HG03439 (cell line): ENCODE data around the gene DSCAML1.

Experiments used
- ATAC-seq: cut with Tn5 transposase; IDR thresholded peaks from one replicate; pipeline ENCODE4 v1.9.1; 2021; ENCODE audit warnings: mild to moderate bottlenecking, moderate library complexity; ENCODE audit not compliant: unreplicated experiment

DSCAML1 gene

DNA sequence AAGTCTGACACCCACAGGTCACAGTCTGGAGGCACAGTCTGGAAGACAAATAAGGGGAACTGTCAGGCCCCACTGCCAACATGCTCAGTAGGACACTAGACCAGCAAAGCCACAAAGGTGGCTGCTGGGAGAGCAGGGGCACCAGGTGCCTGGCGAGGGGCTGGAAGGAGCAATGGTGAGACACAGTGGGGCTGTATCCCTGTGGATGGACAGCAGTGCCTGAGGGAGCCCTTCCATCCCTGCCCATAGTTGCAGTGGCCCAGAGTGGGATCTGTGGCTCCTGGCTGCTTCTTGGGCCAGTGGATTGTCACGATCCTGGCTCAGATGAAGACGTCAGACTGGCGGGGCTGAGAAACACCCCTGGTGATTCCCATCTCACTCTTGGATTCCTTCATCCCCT, 154.6 kb downstream of the DSCAML1 start:
- no peak for ATAC-seq

DNA sequence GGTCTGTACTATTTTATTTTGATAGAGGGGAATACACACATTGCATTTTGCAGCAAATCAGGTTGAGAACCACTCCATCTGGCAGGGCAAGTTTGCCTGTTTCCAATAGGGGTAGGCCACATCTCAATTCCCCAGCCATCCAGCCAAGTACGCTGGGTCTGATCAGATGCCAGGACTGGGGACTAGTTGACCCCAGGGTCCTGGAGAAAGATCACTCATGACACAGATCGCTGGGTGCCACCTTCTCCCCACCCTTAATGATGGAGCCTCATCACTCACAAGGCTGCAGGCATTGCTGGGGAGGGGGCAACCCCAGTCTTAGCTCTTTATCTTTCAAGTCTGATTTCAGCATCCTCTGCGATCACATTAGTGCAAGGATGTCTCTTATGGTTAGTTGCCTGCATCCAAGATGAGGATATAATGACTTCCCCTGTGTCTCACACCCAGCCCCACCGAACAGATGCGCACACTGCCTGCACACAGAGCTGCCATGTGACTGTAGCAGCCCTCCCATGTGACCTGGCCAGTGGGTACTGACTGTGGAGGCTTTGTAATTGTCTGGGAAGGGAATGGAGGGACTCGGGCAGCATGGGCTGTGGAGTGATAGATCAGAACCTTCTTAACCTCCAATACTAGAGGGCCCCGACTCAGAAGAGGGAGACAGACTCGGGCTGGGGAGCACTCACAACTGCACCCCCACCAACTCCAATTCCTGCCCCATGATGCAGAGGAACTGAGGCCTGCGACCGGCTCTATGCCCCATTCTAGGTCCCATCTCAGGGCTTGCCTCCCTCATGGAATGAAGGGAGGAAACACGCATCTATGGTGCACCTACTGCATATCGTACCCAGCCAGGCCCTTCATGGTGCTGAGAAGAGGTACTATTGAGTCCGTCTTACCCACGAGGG, 155.8 kb downstream of the DSCAML1 start:
- ATAC-seq, result no peak

DNA sequence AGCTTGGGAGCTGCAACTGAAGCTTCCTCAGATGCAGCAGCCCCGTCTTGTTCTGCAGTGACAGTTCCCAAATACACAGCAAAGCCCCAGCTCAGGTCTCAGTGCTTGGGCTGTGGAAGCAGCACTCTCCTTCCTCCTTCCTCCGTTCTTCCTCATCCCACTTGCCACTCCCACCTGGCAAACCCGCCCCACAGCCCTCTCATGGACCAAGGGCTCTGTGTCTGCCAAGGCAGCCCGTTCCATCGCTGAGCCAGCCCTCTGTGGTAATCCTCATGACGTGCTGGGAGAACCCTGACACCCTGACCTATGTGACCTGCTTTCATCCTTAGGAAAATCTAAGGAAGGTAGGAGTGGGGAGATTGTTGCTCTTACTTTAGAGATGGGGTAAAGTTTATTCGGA, 157.0 kb downstream of the DSCAML1 start:
- ATAC-seq, result no peak

DNA sequence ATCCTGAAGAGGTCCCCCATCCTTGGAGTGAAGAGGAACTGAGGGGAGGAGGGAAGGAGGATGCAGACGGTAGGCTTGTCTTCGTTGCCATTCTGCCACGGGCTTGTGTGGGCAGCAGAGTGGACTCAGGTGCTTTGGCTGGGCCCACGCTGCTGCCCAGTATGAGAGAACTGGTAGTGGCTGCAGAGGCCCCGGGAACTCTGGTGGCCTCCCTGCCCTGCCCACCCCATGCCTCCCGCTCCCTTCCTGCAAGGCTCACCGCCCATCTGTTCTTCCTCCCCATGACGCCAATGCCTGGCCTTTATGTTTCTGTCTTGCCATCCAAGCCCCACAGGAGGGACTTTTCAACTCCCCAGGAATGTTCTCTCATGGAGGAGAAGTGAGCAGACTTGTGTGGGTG, 157.4 kb downstream of the DSCAML1 start:
- ATAC-seq, result no peak

DNA sequence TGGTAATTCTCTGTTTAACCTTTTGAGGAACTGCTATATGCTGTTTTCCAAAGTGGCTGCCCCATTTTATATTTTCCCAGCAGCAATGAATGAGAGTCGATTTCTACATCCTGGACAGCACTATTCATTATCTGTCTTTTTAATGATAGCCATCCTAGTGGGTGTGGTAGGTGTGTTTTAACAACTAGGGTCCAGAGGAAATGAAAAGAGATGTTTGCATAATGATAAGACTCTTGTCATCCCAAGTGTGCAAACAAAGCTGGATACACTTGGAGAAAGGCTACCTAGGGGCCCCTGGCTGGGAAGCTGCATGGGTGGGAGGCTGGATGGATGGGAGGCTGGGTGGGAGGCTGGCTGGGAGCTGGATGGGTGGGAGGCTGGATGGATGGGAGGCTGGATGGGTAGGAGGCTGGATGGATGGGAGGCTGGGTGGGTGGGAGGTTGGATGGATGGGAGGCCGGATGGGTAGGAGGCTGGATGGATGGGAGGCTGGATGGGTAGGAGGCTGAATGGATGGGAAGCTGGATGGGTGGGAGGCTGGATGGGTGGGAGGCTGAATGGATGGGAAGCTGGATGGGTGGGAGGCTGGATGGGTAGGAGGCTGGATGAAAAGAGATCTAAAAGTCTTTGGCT, 158.0 kb downstream of the DSCAML1 start:
- ATAC-seq, result no peak

DNA sequence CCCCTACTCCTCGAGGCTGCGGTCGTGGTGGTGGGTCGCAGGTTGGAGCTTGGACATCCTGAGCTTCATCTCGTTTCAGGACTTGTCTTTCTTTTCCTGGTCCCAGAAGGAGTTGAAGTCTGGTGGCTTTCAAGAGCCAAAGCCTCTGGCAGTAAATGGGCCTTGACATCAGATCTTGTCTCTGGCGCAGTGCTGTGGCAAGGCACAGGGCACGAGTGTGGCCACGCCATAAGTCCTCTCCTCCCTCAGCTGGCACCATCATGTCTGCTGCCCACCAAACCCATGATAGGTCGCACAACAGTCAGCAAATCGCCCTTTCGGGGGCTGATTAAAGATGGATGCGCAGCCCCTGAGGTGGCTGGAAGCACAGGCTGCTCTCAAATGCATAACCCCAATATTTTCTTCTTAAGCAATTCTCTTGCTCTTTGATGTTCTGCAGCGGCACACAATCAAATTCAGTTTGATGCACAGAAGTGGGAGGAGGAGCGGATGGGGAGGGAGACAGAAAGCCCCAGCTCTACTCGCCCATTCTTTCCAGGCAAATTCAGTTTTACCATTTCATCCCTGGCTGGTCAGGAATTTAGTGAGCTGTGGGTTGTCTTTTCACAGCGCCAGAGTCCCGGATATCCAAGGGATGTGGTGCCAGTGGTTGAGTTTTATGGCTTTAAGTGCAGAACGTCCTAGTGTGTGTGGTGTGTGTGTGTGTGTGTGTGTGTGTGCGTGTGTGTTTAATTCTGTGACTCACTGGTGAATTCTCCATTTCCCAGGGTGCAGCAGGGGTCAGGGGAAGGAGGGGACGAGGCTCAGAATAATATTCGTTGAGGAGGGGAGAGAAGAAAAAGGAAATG, 162.0 kb downstream of the DSCAML1 start:
- no peak for ATAC-seq

DNA sequence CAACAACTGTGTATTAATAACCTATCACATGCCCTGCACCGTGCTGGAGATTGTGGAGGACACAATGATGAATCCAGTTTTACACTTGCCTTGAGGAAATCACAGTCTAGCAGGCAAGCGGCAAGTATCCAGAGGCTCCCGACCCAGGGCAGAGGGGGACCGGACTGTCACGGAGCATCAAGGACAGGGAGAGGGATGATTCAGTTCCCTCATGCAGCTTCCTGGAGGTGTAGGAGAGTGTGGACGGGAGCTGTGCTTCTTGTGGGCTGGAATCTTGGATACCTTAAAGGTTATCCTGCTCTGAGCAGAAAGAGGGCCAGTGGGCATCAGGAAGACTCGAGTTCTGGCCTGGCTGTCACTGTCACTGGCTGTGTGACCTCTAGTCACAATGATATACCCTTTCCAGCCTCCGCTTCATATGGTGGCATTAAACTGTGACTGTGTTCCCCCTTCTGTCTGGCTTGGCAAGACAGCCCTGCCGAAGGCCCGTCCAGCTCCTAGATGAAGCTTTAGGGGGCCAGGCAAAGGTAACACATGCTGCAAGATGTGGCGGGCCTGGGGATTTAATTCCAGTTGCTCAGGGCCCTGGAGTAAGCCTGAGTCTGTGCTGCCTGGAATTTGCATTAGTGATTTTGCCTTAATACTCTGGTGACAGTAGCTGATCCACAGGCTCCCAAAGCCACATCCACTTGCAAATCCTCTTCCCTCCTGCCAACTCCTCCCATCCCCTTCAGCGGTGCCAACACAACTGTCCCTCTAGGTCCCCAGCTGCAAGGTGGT, 162.8 kb downstream of the DSCAML1 start:
- ATAC-seq, result no peak

DNA sequence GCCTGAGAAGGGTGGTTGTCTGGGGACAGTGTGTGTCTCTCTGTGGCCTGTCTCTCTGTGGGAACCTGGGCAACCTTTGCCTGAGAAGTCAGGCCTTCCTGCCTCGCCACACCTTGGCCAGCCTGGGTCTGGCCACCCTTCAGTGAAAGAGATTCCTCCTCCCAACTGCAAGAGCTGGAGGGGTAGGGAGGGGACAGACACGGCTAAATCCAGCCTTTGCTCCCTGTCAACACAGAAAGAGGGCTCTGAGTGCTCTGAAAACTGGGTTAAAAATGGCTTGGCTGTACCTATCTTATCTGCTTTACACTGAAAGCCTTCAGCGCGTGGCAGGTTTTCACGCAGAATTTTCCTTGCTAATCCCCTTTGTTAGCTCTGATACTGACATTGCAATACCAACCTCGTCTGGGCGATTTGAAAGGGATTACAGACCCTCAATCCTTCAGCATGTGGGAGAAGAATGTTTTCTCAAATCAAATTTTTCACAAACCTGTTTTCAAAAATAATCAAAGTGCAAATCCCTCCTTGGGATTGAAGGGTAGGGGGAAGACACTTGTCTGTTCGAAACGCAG, 163.7 kb downstream of the DSCAML1 start:
- ATAC-seq, result no peak

DNA sequence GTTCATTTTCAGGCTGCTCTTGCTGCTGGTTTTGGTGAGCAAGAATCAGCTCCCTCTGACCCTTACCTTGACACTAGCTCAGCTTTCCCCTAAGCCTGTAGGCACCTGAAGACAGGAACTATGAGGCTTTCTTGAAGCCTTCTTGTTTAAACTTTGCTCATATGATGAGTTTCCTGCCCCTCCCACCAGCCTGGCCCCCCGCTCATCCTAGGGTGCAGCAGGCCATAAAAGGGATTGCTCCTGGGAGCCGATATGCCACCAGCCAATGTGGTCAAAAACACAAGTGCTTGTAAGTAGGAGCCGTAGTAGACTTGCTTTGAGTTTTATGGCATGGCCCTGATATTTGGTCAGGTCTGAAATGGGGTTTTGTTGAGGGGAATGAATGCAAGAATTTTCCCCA, 164.7 kb downstream of the DSCAML1 start:
- no peak for ATAC-seq

DNA sequence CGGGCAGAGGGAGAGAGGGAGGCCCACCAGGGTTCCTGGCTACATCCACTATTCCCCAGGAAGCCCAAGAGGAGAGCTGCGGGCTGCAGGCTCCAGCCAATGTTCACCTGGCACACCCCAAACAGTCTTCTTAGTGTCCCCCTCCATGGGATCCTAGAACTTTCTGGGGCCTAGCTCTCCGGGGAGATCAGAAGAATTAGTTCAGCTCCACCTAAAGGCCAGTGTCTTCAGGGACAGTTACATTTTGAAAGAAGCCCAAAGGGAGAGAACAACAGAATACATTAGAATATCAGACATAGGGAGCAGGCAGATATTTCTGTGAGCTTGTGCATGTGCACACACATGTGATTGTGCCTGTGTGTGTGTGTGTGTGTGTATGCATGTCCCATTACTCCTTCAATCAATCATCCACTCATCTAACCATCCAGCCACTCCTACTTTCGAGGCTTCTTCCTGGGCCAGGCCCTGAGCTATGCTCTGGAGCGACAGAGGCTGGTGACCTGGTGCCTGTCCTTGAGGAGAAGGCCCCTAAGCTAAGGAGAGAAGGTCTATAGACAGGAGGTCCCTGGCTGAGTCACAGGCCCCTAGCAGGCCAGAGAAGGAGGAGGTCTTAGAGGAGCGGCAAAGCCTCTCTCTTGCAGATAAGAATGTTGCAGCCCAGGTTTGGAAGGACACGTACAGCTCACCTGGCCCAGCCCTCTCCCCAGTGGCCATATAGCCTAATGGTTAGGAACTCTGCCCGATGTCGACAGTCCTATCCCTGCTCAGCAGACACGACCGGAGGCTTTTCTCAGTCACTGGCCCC, 165.5 kb downstream of the DSCAML1 start:
- ATAC-seq, result no peak

DNA sequence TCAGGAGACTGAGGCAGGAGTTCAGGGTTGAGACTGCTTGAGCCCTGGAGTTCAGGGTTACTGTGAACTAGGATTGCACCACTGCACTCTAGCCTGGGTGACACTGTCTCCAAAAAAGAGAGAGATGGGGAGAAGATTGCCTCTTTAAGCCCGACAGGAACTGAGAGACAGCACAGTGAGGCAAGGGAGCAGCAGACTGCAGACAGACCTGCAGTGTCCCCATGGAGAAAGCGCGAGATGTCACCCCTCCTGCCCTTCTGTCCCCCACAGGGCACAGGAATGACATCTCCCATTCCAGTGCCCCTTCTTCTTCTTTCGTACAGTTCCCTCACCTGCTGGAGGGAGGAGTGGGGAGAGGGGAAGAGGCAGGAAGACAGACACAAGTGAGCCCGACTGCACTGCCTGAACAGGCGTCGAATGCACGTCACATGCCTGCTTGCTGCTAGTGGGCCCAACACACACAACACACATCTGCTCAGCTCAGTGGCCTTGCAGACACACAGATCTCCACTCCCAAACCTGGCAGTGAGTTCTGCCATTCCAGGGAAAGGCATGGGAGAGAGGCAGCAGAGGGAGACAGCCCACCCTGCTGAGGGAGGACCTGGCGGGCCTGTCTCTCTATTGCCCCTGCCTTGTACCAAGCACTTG, 167.0 kb downstream of the DSCAML1 start:
- ATAC-seq, result no peak

DNA sequence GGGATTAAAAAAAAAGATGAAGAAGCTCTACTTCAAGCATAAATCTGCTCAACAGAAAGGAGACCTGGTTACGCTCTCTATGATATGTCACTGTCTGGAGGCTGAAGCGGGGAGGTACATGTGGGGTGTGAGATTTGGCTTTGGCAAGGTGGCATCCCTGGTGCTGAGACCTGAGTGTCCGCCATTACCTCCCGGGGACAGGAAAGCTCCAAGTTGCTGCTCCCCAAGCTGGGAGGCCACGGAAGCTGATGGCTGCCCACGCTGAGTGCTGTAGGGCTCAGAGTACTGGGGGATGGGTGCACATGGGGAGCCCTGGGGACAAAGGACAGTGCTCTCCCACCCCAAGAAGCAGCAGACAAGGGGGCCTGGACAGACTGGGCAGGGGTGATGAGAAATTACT, 167.9 kb downstream of the DSCAML1 start:
- no peak for ATAC-seq

DNA sequence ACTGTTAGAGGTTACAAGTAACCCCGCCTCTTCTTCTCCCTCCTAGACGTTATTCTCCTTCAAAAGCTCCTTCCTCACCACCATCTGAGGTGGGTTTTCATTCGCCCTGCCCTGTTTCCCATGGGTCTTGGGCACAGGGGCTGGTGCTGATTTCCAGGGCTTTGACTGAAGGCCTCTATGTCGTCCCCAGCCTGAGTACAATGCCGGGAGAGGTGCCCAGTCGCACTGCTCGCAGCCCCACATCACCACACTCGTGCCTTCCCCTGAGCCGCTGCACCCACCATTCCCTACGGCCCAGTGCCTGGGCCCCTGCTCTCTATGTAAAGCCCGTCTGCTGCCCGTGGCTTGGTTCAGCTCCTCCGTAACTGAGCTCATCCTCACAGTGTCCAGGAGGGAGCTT, 169.8 kb downstream of the DSCAML1 start:
- ATAC-seq, result no peak

DNA sequence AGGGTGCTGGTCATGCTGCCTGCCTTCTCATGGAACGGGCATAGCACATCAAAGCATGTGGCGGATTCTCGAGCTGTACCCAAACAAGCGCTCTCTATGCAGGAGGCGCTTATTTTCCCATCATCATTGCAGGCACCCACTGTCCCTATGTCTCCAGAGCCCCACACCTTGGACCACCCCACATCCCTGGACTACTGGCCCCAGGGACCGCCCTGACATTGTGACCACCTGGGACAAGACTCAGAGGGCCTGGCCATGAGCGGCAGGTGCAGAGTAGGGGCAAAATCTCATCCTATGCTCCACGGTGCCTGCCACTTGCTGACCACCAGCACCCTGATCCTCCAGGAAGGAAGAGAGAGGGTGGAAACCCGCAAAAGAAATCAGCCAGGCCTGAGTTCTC, 170.4 kb downstream of the DSCAML1 start:
- ATAC-seq, result no peak

DNA sequence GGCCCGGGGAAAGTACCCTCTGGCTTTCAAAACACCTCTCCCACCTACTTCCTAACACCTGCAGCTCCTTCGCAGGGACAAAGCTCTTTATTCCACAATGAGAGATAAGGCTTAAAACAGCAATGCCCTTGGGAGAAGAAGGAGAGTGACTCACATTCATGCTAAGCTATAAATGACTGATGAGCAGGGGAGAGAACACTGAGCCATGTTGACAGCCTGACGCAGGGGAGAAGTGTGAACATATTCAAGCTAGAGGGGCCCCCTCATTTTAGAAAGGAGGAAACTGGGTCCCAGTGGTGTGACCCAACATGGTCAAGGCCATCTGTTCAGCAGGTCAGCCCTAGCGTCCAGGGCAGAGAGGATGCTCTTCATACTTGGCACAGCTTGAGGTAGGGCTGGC, 171.8 kb downstream of the DSCAML1 start:
- no peak for ATAC-seq

DNA sequence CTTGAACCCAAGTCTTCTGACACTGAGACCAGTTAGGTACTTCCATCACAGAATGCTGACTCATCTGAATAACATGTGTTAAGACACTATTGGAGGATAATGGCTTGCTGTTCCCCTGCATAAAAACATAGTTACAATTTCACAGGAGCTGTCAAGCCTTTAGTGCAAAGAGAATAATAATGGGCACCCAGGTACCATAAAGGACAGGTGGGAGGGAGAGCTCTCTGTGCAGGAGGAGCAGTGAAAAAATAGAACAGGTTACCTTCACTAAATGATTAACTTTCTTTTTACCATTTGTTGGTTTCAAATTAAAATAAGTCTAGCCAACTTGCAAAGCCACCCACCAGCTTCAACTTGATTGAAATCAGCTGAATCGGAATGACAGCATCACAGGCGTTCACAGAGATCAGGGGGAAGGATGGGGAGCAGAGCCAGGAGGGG, 173.2 kb downstream of the DSCAML1 start:
- ATAC-seq, result no peak

DNA sequence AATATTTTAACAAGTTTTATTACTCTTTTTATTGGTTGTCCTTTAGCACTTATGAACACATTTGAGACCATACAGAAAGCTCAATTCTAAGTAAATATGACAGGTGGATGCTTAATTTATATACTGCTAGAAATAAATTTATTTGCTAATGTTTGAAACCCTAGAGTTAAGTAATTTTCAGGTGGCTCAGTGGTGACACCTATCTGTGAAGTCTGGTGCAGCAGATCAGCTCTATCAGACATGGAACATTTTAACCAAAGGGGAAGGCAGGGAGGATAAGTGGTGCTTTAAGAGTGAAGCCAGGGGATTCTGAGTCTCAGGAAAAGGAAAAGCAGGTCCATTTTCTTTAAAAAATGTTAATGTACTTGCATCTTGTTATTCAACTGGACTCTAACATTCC, 175.8 kb downstream of the DSCAML1 start:
- no peak for ATAC-seq

DNA sequence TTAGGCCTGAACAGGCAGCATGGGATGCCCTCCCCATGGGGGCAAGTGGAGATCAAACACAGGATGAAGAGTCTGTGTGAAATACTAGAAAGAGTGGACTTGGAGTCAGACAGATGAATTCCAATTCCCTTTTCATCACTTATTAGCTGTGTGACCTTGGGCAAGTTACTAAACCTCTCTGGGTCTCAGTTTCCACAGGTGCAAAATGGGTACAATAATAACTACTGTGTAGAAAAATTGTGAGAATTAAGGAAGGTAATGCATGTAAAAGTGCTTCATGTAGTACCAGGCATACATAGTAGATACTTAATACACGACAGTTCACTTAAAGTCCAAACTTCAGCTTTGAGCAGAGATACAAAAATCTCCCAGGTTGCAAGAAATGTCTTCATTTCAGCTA, 176.4 kb downstream of the DSCAML1 start:
- no peak for ATAC-seq

DNA sequence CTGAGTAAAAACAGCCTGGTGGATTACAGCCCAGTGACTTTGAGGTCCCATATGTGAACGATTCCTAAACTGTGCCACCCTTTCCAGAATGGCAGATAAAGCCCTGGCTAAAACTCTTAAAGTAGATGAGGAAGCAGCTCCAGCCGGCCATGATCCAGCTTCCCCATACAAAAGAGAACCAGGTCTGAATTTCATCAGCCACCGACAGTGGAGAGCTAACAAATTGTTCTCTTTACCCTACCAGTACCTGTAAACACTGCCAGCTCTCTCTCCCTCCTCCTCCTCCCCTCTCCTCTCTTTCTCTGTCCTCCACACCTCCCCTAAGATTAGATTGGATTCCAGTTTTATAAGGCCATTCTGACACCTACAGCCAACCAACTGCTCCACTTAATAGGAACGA, 176.9 kb downstream of the DSCAML1 start:
- no peak for ATAC-seq
